ENCODE measurements around the gene CCDC17. TPM values are rescaled to one million over a fixed set of nuclear protein-coding genes. Genes with fewer than 3 reads are reported as not detected.

CCDC17 gene
- total and polyA plus RNA-seq, 2 donors (not counting 3 experiments of a cell fraction or from before 2014, with no cell fraction given), result 1.3 to 3.5 TPM

DNA sequence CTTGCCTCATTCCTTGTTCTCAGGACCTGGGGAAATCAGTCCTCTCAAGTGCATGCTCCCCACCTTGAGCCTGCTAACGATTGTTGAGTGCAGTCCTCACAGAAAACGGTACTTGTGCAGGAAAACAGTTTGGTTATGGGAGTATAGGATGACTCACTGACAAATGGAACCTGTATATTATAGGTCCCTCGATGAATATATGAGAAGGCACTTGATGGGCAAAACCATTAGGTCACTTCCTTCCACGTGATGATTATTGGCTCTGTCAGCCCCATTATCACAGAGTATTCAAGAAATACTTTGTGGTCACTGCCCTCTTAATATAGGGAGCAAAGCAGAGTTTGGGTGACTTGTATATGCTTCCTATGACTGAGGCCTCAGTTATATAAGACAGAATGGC, 6.2 kb downstream of the CCDC17 start:
- no peaks in the 10 kb centered on the region for H3K79me2 ChIP-seq (ENCODE audit: control insufficient read depth, insufficient read depth, low read length)
- H3K9me1 ChIP-seq (replicated peaks; ENCODE audit: control insufficient read depth, extremely low read depth, insufficient read depth, low read length), result no peaks in the 10 kb centered on the region
- no peak overlapping the region for H3K9ac ChIP-seq (replicated peaks; ENCODE audit: extremely low read depth, insufficient read depth, low read length)
- peak; percentile 75 for FAIRE-seq
- no peak overlapping the region for H3K4me2 ChIP-seq (ENCODE audit: insufficient read depth, low read length)
- POLR2A ChIA-PET, result no interaction called here
- H4K20me1 ChIP-seq (replicated peaks; ENCODE audit: control insufficient read depth, extremely low read depth, insufficient read depth, low read length), result no peaks in the 10 kb centered on the region
- no peaks in the 10 kb centered on the region for H3K9me3 ChIP-seq (replicated peaks; ENCODE audit: control insufficient read depth, insufficient read depth, low read length)
- H3K36me3 ChIP-seq (ENCODE audit: control insufficient read depth in 2 of 2, extremely low read depth in 1 of 2, insufficient read depth in 2 of 2, low read length in 2 of 2), result peaks cover 9 to 22% of the 10 kb centered on the region in 2 experiments
- H3K4me3 ChIP-seq (replicated peaks in 1 of 3; ENCODE audit: insufficient read depth in 1 of 3, low read depth in 1 of 3, low read length in 3 of 3), result no peak overlapping the region
- CTCF ChIA-PET, result no interaction called here
- intact Hi-C loops (cut with micrococcal nuclease) (loop anchor here (5.0 kb wide), 1 partner anchor 70 kb away; the partner anchor contains the start of genes GPBP1L1 and TMEM69), dilution Hi-C loops (cut with MboI; ENCODE audit: extremely low pct_ligation_motif_present, low sequenced_read_pairs) (no loop called here)
- H3K27ac ChIP-seq (ENCODE audit: insufficient read depth, low read depth, low read length), result peak overlapping the region; percentile 55
- peak; percentile 65 for DNase-seq (ENCODE audit: low read depth, low spot score)
- BruUV-seq (replicated peaks), result no TSS peak
- H3K4me1 ChIP-seq (ENCODE audit: control insufficient read depth, extremely low read depth, insufficient read depth, low read length), result peaks cover 55% of the 10 kb centered on the region
- H2AFZ ChIP-seq (ENCODE audit: low read depth, low read length), result no peak overlapping the region
- H3K27me3 ChIP-seq (ENCODE audit: control insufficient read depth in 2 of 2, insufficient read depth in 2 of 2, low read length in 2 of 2), result no peaks in the 10 kb centered on the region
- TF ChIP-seq FOS (IDR thresholded peaks at IDR 0.05; ENCODE audit: borderline replicate concordance, insufficient read depth, low read length), result peak; percentile 91
- peak; percentile 84 for TF ChIP-seq JUN (IDR thresholded peaks at IDR 0.05; ENCODE audit: borderline replicate concordance, insufficient read depth, insufficient read length, low read depth)
- TF ChIP-seq POLR2A (IDR thresholded peaks at IDR 0.05; ENCODE audit: low read depth, low read length), result no peak
- TF ChIP-seq POLR2AphosphoS5 (IDR thresholded peaks at IDR 0.05; ENCODE audit: insufficient read depth, low read depth, low read length), result peak; percentile 68
- no peak for TF ChIP-seq MYC (IDR thresholded peaks at IDR 0.05; ENCODE audit: low read depth, low read length)

DNA sequence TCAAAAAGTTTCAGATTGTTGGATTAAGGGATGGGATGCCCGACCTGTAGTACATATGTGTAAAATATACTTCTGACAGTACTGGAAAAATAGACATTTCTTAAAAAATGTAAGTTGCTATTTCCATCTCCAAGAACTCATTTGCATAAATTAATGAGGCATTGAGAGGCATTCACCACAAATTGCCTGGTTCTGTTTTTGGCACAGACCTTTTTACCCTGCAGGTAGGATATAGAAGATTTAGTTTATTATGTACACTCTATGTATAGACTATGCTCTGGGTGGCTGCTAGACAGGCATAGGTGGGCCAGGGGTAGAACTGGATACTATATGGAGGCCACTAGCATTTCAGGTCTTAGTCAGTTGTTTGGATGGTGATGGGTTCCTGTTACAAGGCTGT, 8.0 kb downstream of the CCDC17 start:
- Histone ChIP-seq H3K36me3 (ENCODE audit: control insufficient read depth in 2 of 2, extremely low read depth in 1 of 2, insufficient read depth in 2 of 2, low read length in 2 of 2) (peaks cover 9 to 22% of the 10 kb centered on the region in 2 experiments), H3K27ac (ENCODE audit: insufficient read depth, low read depth, low read length) (no peak overlapping the region)
- intact Hi-C loops (cut with micrococcal nuclease), result loop anchor here (5.0 kb wide), 1 partner anchor 71 kb away; the partner anchor contains the start of genes GPBP1L1 and TMEM69

More for the DNA sequence above, 8.0 kb downstream of the CCDC17 start:
- BruUV-seq (replicated peaks), result no TSS peak
- no peak for FAIRE-seq
- dilution Hi-C loops (cut with MboI; ENCODE audit: extremely low pct_ligation_motif_present, low sequenced_read_pairs), result no loop called here
- Histone ChIP-seq H3K79me2 (ENCODE audit: control insufficient read depth, insufficient read depth, low read length) (no peaks in the 10 kb centered on the region), H3K4me2 (ENCODE audit: insufficient read depth, low read length) (no peak overlapping the region), H3K9me1 (replicated peaks; ENCODE audit: control insufficient read depth, extremely low read depth, insufficient read depth, low read length) (no peaks in the 10 kb centered on the region), H3K4me3 (replicated peaks in 1 of 3; ENCODE audit: insufficient read depth in 1 of 3, low read depth in 1 of 3, low read length in 3 of 3) (no peak overlapping the region), H4K20me1 (replicated peaks; ENCODE audit: control insufficient read depth, extremely low read depth, insufficient read depth, low read length) (no peaks in the 10 kb centered on the region), H3K9ac (replicated peaks; ENCODE audit: extremely low read depth, insufficient read depth, low read length) (no peak overlapping the region), H3K27me3 (ENCODE audit: control insufficient read depth in 2 of 2, insufficient read depth in 2 of 2, low read length in 2 of 2) (no peaks in the 10 kb centered on the region), H3K9me3 (replicated peaks; ENCODE audit: control insufficient read depth, insufficient read depth, low read length) (no peaks in the 10 kb centered on the region), H2AFZ (ENCODE audit: low read depth, low read length) (no peak overlapping the region), H3K4me1 (ENCODE audit: control insufficient read depth, extremely low read depth, insufficient read depth, low read length) (peaks cover 39% of the 10 kb centered on the region)
- TF ChIP-seq MYC (IDR thresholded peaks at IDR 0.05; ENCODE audit: low read depth, low read length), result no peak
- TF ChIP-seq POLR2AphosphoS5 (IDR thresholded peaks at IDR 0.05; ENCODE audit: insufficient read depth, low read depth, low read length), result no peak
- TF ChIP-seq, protein P1, sequence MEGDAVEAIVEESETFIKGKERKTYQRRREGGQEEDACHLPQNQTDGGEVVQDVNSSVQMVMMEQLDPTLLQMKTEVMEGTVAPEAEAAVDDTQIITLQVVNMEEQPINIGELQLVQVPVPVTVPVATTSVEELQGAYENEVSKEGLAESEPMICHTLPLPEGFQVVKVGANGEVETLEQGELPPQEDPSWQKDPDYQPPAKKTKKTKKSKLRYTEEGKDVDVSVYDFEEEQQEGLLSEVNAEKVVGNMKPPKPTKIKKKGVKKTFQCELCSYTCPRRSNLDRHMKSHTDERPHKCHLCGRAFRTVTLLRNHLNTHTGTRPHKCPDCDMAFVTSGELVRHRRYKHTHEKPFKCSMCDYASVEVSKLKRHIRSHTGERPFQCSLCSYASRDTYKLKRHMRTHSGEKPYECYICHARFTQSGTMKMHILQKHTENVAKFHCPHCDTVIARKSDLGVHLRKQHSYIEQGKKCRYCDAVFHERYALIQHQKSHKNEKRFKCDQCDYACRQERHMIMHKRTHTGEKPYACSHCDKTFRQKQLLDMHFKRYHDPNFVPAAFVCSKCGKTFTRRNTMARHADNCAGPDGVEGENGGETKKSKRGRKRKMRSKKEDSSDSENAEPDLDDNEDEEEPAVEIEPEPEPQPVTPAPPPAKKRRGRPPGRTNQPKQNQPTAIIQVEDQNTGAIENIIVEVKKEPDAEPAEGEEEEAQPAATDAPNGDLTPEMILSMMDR (IDR thresholded peaks at IDR 0.05; ENCODE audit: extremely low read depth in 1 of 2, insufficient read depth in 1 of 2, low read depth in 1 of 2, low read length in 2 of 2), result no peak
- TF ChIP-seq EZH2 (IDR thresholded peaks at IDR 0.05; ENCODE audit: borderline replicate concordance, low read depth, low read length, severe bottlenecking), result no peak
- POLR2A ChIA-PET, result no interaction called here
- CTCF ChIA-PET, result no interaction called here
- DNase-seq (ENCODE audit: low read depth, low spot score), result no peak
